Measurements from ENCODE around the gene LASP1NB.

The LASP1NB gene

GRCh38 chr17:38914741-38915638, 10.4 kb upstream of the LASP1NB start:
- TF ChIP-seq, protein P1, sequence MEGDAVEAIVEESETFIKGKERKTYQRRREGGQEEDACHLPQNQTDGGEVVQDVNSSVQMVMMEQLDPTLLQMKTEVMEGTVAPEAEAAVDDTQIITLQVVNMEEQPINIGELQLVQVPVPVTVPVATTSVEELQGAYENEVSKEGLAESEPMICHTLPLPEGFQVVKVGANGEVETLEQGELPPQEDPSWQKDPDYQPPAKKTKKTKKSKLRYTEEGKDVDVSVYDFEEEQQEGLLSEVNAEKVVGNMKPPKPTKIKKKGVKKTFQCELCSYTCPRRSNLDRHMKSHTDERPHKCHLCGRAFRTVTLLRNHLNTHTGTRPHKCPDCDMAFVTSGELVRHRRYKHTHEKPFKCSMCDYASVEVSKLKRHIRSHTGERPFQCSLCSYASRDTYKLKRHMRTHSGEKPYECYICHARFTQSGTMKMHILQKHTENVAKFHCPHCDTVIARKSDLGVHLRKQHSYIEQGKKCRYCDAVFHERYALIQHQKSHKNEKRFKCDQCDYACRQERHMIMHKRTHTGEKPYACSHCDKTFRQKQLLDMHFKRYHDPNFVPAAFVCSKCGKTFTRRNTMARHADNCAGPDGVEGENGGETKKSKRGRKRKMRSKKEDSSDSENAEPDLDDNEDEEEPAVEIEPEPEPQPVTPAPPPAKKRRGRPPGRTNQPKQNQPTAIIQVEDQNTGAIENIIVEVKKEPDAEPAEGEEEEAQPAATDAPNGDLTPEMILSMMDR (conservative IDR thresholded peaks at IDR 0.05): no peak
- H3K9me3 Mint-ChIP-seq: no peaks in the 10 kb centered on the region
- no peak overlapping the region for H3K27ac Mint-ChIP-seq (ENCODE audit: unreplicated experiment)
- H3K36me3 Mint-ChIP-seq (ENCODE audit: low read depth): peaks cover 6% of the 10 kb centered on the region
- no peaks in the 10 kb centered on the region for H3K27me3 Mint-ChIP-seq (ENCODE audit: low read depth)
- no peak for DNase-seq (ENCODE audit: low read depth, low spot score)
- H3K4me3 Mint-ChIP-seq: no peak overlapping the region
- peaks cover 4% of the 10 kb centered on the region for H3K4me1 Mint-ChIP-seq

DNA sequence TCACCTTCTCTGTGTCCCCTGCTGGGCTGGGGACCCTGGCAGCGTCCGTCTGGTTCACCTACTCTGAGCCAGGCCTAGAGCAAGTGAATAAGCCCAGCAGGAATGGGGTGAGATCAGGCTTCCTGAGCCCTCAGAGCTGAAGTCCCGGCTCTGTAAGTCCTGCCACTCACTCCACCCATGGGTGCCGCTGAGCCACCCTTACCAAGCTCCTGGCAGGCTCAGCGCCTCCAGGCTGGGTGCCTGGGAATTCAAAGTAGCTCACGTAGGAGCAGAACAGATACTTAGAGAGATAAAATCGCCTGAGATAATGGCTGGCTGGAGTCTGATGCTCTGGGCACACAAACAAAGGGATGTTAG, 9.8 kb upstream of the LASP1NB start:
- no peak overlapping the region for H3K27ac Mint-ChIP-seq (ENCODE audit: unreplicated experiment)
- H3K4me3 Mint-ChIP-seq: no peak overlapping the region
- no peaks in the 10 kb centered on the region for H3K27me3 Mint-ChIP-seq (ENCODE audit: low read depth)
- H3K9me3 Mint-ChIP-seq: no peaks in the 10 kb centered on the region
- TF ChIP-seq, protein P1 (conservative IDR thresholded peaks at IDR 0.05): no peak
- no peak for DNase-seq (ENCODE audit: low read depth, low spot score)
- peaks cover 6% of the 10 kb centered on the region for H3K36me3 Mint-ChIP-seq (ENCODE audit: low read depth)
- peaks cover 8% of the 10 kb centered on the region for H3K4me1 Mint-ChIP-seq

- peaks cover 6% of the 10 kb centered on the region for H3K36me3 Mint-ChIP-seq (ENCODE audit: low read depth)
- no peak for DNase-seq (ENCODE audit: low read depth, low spot score)
- TF ChIP-seq, protein P1 (conservative IDR thresholded peaks at IDR 0.05): no peak
- peak overlapping the region; percentile 9 for H3K27ac Mint-ChIP-seq (ENCODE audit: unreplicated experiment)
- no peaks in the 10 kb centered on the region for H3K27me3 Mint-ChIP-seq (ENCODE audit: low read depth)
- no peak overlapping the region for H3K4me3 Mint-ChIP-seq
- H3K4me1 Mint-ChIP-seq: peaks cover 20% of the 10 kb centered on the region
- no peaks in the 10 kb centered on the region for H3K9me3 Mint-ChIP-seq
Observed at GRCh38 chr17:38916771-38917170, 8.6 kb upstream of the LASP1NB start.

GRCh38 chr17:38917259-38917658, 8.2 kb upstream of the LASP1NB start:
- no peak overlapping the region for H3K4me3 Mint-ChIP-seq
- TF ChIP-seq, protein P1 (conservative IDR thresholded peaks at IDR 0.05): no peak
- peaks cover 6% of the 10 kb centered on the region for H3K36me3 Mint-ChIP-seq (ENCODE audit: low read depth)
- peaks cover 25% of the 10 kb centered on the region for H3K4me1 Mint-ChIP-seq
- H3K27me3 Mint-ChIP-seq (ENCODE audit: low read depth): no peaks in the 10 kb centered on the region
- DNase-seq (ENCODE audit: low read depth, low spot score): no peak
- H3K9me3 Mint-ChIP-seq: no peaks in the 10 kb centered on the region
- peak overlapping the region; percentile 9 for H3K27ac Mint-ChIP-seq (ENCODE audit: unreplicated experiment)

DNA sequence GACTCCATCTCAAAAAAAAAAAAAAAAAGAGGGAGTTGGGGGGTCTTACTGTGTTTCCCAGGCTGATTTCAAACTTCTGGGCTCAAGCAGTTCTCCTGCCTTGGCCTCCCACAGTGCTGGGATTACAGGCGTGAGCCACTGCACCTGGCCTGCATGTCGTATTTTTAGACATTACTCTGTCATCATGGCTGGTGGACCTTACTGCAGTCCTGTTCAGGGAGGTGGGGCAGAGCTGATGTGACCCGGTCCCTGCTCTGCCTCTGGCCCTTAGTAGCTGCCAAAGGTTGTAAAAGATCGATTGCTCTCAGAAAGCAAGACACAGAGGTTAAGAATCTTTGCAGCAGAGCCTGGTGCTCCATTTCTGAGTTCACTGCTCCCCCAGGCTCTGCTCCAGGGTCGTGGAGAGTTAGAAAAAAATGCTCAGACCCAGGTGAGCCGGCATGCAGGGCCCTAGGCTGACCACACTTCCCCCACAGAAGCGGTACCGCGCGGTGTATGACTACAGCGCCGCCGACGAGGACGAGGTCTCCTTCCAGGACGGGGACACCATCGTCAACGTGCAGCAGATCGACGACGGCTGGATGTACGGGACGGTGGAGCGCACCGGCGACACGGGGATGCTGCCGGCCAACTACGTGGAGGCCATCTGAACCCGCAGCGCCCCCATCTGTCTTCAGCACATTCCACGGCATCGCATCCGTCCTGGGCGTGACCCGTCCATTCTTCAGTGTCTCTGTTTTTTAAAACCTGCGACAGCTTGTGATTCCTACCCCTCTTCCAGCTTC, 7.1 kb upstream of the LASP1NB start:
- no peak overlapping the region for H3K27ac Mint-ChIP-seq (ENCODE audit: unreplicated experiment)

More for the DNA sequence above, 7.1 kb upstream of the LASP1NB start:
- Mint-ChIP-seq H3K9me3 (no peaks in the 10 kb centered on the region), H3K4me1 (peaks cover 25% of the 10 kb centered on the region), H3K36me3 (ENCODE audit: low read depth) (peaks cover 6% of the 10 kb centered on the region), H3K27me3 (ENCODE audit: low read depth) (no peaks in the 10 kb centered on the region), H3K4me3 (no peak overlapping the region)
- TF ChIP-seq, protein P1 (conservative IDR thresholded peaks at IDR 0.05): no peak
- no peak for DNase-seq (ENCODE audit: low read depth, low spot score)
